Memory B cell (primary cell): ENCODE measurements around the gene CCRL2.

ENCODE experiments used
- ATAC-seq: fragments of 150-1000 bp; cut with Tn5 transposase; 2 replicates; pipeline ENCODE4 v1.10.0; 2021; ENCODE audit warnings: low read depth, mild to moderate bottlenecking, moderate library complexity
- DNase-seq, 2 donors: peaks; one replicate each; pipeline ENCODE4 v3.0.0; 2022; ENCODE audit warnings: low spot score in 2 of 2
- H3K27ac Mint-ChIP-seq: one replicate; pipeline ENCODE4 v1.8.0; 2022; ENCODE audit warnings: mild to moderate bottlenecking, moderate library complexity, mixed read lengths
- H3K27me3 Mint-ChIP-seq: one replicate; pipeline ENCODE4 v1.8.0; 2022; ENCODE audit warnings: mixed read lengths
- H3K36me3 Mint-ChIP-seq: one replicate; pipeline ENCODE4 v1.8.0; 2022; ENCODE audit warnings: mild to moderate bottlenecking, mixed read lengths
- H3K4me1 Mint-ChIP-seq: one replicate; pipeline ENCODE4 v1.8.0; 2022; ENCODE audit warnings: mixed read lengths
- H3K4me3 Mint-ChIP-seq: one replicate; pipeline ENCODE4 v1.8.0; 2022; ENCODE audit warnings: mild to moderate bottlenecking, moderate library complexity, mixed read lengths
- H3K9me3 Mint-ChIP-seq: one replicate; pipeline ENCODE4 v1.8.0; 2022; ENCODE audit warnings: mixed read lengths

The CCRL2 gene

DNA sequence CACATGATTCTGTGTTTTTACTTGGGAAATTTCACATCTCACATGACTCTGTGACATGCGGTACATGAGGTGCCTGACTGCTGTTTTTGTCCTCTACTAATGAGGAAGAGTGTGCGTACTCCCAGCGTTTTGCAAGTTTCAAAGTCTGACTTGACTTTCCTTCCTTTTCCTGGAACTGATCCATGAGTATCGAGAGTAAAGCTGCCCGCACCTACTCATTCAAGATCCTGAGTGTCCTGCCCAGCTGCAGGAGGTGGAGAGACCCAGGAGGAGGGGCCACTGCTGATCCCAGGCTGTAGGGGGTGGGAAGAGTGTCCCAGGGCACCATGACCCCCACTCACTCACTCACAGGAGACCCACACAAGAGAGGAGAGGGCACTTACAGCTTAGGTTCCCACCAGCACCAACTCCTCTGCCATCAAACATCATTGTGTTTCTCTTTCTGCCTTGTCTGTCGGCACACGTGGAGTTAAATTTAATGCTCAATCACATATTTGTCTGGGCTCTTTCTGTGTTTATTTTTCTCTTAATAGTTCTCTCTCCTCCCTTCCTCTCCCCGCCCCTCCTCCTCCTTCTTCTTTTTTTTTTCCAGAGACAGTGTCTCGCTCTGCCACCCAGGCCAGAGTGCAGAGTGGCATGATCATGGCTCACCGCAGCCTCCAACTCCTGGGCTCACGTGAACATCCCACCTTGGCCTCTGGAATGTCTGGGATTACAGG lies 1.6 kb upstream of the CCRL2 start:
- Mint-ChIP-seq H3K36me3 (peaks cover 3% of the 10 kb centered on the region), H3K4me1 (peaks cover 16% of the 10 kb centered on the region), H3K9me3 (no peaks in the 10 kb centered on the region), H3K27ac (no peak overlapping the region), H3K27me3 (no peaks in the 10 kb centered on the region), H3K4me3 (no peak overlapping the region)
- DNase-seq (no peak), ATAC-seq (no peak)

DNA sequence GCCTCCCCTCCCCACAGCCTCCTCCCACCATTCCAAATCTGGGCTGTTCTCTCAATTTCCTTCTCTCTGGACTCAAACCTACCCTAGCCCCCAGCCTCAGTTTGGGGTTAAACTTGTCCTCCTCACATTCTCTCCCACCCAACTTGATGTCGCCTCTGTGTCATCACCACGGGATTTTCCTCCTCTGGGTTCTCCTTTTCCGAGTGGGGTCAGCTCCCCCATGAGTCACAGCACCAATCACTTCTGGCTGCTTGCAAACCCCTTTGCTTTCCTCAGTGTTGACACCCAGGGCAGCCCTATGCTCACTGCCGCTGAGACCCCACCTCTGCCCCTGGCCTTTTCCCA lies 644 bp upstream of the CCRL2 start:
- peaks cover 2% of the 10 kb centered on the region for H3K27me3 Mint-ChIP-seq
- no peaks in the 10 kb centered on the region for H3K9me3 Mint-ChIP-seq
- no peak for DNase-seq
- peak overlapping the region; percentile 83 for H3K4me3 Mint-ChIP-seq
- H3K27ac Mint-ChIP-seq, result peak overlapping the region; percentile 93
- ATAC-seq, result no peak
- H3K4me1 Mint-ChIP-seq, result peaks cover 16% of the 10 kb centered on the region
- H3K36me3 Mint-ChIP-seq, result peaks cover 3% of the 10 kb centered on the region

DNA sequence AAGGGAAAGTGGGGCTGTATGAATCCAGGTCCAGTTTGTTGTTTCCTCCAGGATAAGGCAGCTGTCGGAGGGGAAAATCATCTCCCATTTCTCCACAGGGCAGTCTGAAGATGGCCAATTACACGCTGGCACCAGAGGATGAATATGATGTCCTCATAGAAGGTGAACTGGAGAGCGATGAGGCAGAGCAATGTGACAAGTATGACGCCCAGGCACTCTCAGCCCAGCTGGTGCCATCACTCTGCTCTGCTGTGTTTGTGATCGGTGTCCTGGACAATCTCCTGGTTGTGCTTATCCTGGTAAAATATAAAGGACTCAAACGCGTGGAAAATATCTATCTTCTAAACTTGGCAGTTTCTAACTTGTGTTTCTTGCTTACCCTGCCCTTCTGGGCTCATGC lies 911 bp downstream of the CCRL2 start:
- Mint-ChIP-seq H3K36me3 (peaks cover 3% of the 10 kb centered on the region), H3K4me3 (peak overlapping the region; percentile 57), H3K9me3 (no peaks in the 10 kb centered on the region), H3K27ac (peak overlapping the region; percentile 58), H3K27me3 (peaks cover 2% of the 10 kb centered on the region), H3K4me1 (peaks cover 16% of the 10 kb centered on the region)
- ATAC-seq (no peak), DNase-seq (no peak)

DNA sequence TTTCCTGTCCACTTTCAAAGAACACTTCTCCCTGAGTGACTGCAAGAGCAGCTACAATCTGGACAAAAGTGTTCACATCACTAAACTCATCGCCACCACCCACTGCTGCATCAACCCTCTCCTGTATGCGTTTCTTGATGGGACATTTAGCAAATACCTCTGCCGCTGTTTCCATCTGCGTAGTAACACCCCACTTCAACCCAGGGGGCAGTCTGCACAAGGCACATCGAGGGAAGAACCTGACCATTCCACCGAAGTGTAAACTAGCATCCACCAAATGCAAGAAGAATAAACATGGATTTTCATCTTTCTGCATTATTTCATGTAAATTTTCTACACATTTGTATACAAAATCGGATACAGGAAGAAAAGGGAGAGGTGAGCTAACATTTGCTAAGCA lies 1.8 kb downstream of the CCRL2 start:
- peaks cover 3% of the 10 kb centered on the region for H3K36me3 Mint-ChIP-seq
- peaks cover 2% of the 10 kb centered on the region for H3K27me3 Mint-ChIP-seq
- H3K4me1 Mint-ChIP-seq, result peaks cover 16% of the 10 kb centered on the region
- H3K4me3 Mint-ChIP-seq, result no peak overlapping the region
- no peak for ATAC-seq
- DNase-seq, result no peak
- no peak overlapping the region for H3K27ac Mint-ChIP-seq
- H3K9me3 Mint-ChIP-seq, result no peaks in the 10 kb centered on the region

DNA sequence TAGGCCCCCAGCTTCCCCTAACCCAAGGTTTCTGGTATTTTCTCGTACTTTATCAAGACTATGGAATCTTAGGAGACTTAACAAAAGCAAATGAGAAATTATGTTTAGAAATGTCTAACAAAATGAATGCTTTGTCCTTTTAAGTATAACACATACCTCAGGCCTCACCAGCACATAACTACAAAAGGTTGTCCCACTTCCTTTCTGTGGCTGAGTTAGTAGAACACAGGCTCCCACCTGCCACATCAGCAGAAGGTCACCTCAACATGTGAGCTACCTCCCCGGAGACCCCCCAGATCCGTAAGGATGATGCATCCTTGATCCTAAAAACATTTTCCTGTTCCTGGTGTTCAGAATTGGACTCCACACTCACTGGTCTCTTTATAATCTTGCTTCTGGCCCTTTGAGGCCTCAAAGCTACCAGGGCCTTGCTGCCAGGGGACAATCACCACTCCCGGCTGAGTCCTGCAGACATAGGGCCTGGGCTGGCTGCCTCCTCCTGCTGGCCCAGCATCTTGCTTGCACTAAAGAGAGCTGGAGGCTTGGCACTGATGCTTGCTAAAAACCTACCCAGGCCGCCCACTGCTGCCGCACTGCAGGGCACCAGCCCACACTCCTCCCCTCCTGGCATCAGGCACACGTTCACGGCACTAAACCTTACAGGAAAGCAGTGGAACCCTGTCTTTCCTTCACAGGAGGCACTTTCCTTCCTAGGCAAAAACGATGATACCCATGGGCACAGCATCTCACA lies 2.9 kb downstream of the CCRL2 start:
- no peak overlapping the region for H3K4me3 Mint-ChIP-seq
- ATAC-seq, result no peak
- peaks cover 3% of the 10 kb centered on the region for H3K36me3 Mint-ChIP-seq
- H3K4me1 Mint-ChIP-seq, result peaks cover 16% of the 10 kb centered on the region
- H3K9me3 Mint-ChIP-seq, result no peaks in the 10 kb centered on the region
- no peak overlapping the region for H3K27ac Mint-ChIP-seq
- peaks cover 2% of the 10 kb centered on the region for H3K27me3 Mint-ChIP-seq
- DNase-seq, result no peak

DNA sequence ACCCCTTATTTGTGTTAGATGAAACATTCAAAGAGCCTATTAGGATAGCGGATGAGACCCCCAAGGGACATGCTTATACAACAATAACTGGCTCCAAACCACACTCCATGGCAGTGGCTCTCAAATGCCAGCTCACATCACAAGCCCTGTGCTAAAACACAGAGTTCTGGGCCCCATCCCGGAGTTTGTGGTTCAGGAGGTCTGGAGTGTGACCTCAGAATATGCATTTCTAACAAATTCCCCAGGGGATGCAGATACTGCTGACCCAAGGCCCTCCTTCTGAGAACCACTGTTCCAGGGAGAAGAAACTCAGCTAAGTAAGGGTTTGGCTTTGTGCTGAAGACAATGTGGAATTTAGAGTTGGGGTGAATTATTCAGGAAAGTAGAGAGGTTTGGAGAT lies 3.6 kb downstream of the CCRL2 start:
- no peak overlapping the region for H3K27ac Mint-ChIP-seq
- ATAC-seq, result no peak
- DNase-seq, result no peak
- no peak overlapping the region for H3K4me3 Mint-ChIP-seq
- H3K4me1 Mint-ChIP-seq, result peaks cover 16% of the 10 kb centered on the region
- peaks cover 3% of the 10 kb centered on the region for H3K36me3 Mint-ChIP-seq
- H3K27me3 Mint-ChIP-seq, result peaks cover 2% of the 10 kb centered on the region
- no peaks in the 10 kb centered on the region for H3K9me3 Mint-ChIP-seq

DNA sequence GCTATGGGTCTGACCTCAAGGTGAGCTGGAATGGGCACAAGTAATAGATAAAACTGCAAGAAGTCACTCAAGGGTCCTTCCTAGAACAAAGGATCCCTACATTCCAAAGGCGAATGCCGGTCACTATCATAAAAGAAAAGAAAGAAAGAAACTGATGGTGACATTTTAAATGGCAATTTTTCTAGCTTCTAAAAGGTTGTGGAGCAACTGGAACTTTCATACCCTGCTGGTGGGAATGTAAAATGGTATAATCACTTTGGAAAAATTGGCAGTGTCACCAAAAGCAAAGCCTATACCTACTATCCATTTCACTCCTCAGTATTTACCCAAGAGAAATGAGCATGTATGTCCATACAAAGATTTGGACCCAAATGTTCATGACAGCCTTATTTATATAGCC lies 4.2 kb downstream of the CCRL2 start:
- H3K27ac Mint-ChIP-seq, result no peak overlapping the region

DNA sequence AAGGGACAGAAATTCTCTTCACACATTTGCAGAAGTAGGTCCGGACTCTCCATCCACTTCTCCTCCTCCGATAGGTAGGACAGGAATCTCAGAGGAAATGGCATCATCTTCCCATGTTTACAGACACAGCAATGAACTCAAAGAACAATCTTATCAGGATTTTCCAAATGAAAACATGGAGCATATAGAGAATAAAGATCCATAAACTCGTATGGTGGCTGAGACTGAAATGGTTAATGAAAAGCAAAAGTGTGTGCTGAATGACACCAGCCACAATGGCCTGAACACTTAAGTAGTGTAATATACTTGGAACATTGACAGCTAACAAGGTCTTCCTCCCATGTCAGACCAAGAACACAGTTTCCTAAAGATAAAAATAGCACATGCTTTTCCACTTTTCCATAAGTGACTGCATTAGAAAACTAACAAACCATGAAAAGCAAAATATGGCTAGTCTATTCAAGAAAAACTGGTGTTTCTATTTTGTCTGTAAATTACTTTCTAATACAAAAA lies 5.8 kb downstream of the CCRL2 start:
- Mint-ChIP-seq H3K27ac (peak overlapping the region; percentile 2), H3K4me1 (peaks cover 6% of the 10 kb centered on the region), H3K9me3 (no peaks in the 10 kb centered on the region), H3K4me3 (no peak overlapping the region), H3K36me3 (peaks cover 3% of the 10 kb centered on the region), H3K27me3 (peaks cover 2% of the 10 kb centered on the region)
- DNase-seq (no peak), ATAC-seq (no peak)

More for the DNA sequence above, 4.2 kb downstream of the CCRL2 start:
- ATAC-seq, result no peak
- DNase-seq, result no peak
- no peak overlapping the region for H3K4me3 Mint-ChIP-seq
- peaks cover 14% of the 10 kb centered on the region for H3K4me1 Mint-ChIP-seq
- H3K27me3 Mint-ChIP-seq, result peaks cover 2% of the 10 kb centered on the region
- no peaks in the 10 kb centered on the region for H3K9me3 Mint-ChIP-seq
- peaks cover 3% of the 10 kb centered on the region for H3K36me3 Mint-ChIP-seq

DNA sequence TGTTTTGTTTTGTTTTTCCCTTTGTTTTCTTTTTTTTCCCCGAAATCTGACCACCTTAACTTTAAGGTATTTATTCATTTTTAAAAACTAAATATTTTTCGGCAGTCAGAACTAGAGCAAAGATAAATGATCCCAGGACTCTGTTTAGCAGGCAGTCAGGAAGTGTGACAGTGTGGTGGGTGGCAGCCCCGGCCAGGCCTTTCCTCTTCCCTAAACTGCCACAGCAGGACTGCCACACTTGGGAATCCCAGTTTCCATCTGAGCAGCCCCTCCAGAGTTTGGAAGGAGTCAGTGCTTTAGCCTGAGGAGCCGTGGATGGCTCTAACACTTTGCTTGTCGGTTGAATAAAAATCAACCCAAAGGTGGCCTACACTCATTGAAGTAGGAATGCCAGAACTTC lies 6.9 kb downstream of the CCRL2 start:
- Mint-ChIP-seq H3K27me3 (peaks cover 2% of the 10 kb centered on the region), H3K4me3 (no peak overlapping the region), H3K9me3 (no peaks in the 10 kb centered on the region)

DNA sequence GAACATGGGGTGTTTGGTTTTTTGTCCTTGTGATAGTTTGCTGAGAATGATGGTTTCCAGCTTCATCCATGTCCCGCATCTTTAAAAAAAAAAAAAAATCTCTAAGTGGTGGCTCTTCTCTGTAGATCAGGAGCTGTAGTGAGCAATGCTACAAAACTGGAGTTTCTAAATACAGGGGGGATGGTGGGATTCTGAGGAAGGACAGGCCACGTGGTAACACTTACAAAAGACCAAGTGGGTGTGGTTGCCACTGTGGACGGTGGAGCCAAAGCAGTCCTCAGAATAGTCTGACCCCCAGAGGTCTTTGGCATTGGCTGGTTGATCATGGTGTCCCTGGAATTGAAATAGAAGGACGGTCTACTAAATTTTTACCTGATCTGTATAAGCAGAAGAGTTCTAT lies 7.7 kb downstream of the CCRL2 start:
- H3K4me1 Mint-ChIP-seq, result peaks cover 2% of the 10 kb centered on the region
- H3K36me3 Mint-ChIP-seq, result no peaks in the 10 kb centered on the region
- H3K4me3 Mint-ChIP-seq, result no peak overlapping the region
- H3K27ac Mint-ChIP-seq, result no peak overlapping the region
- ATAC-seq, result no peak
- peaks cover 2% of the 10 kb centered on the region for H3K27me3 Mint-ChIP-seq
- DNase-seq, result no peak
- no peaks in the 10 kb centered on the region for H3K9me3 Mint-ChIP-seq

More for the DNA sequence above, 6.9 kb downstream of the CCRL2 start:
- ATAC-seq (no peak), DNase-seq (no peak)
- peaks cover 2% of the 10 kb centered on the region for H3K4me1 Mint-ChIP-seq
- no peaks in the 10 kb centered on the region for H3K36me3 Mint-ChIP-seq
- H3K27ac Mint-ChIP-seq, result no peak overlapping the region

DNA sequence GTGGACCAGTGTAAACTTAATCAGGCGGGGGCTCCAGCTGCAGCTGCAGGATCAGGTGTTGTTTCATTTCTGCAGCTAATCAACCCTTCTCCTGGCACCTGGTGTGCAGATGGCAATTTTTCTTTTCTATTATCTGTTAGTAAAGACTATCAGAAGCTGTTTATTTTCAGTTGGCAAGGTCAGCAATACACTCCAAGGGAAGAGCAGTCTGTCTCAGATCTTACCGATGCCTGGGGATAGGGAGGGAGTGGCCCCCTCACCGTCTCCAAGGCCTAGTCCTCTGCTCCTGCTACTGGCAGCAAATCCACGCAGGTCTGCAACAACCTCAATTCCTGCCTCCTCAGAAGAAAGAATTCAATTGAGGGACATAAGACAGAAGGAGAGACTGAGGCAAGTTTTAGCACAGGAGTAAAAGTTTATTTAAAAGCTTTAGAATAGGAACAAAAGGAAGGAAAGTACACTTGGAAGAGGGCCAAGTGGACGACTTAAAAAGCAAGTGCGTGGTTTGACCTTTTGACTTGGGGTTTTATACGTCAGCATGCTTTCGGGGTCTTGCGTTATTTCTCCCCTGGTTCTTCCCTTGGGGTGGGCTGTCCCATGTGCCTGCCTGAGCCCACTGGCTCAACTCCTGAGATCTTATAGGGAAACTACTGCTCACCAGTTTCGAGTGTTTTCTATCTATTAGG lies 9.2 kb downstream of the CCRL2 start:
- H3K36me3 Mint-ChIP-seq, result no peaks in the 10 kb centered on the region
- H3K9me3 Mint-ChIP-seq, result no peaks in the 10 kb centered on the region
- no peak overlapping the region for H3K4me3 Mint-ChIP-seq
- no peaks in the 10 kb centered on the region for H3K27me3 Mint-ChIP-seq
- peaks cover 2% of the 10 kb centered on the region for H3K4me1 Mint-ChIP-seq
- ATAC-seq (no peak), DNase-seq (no peak)
- H3K27ac Mint-ChIP-seq, result no peak overlapping the region

DNA sequence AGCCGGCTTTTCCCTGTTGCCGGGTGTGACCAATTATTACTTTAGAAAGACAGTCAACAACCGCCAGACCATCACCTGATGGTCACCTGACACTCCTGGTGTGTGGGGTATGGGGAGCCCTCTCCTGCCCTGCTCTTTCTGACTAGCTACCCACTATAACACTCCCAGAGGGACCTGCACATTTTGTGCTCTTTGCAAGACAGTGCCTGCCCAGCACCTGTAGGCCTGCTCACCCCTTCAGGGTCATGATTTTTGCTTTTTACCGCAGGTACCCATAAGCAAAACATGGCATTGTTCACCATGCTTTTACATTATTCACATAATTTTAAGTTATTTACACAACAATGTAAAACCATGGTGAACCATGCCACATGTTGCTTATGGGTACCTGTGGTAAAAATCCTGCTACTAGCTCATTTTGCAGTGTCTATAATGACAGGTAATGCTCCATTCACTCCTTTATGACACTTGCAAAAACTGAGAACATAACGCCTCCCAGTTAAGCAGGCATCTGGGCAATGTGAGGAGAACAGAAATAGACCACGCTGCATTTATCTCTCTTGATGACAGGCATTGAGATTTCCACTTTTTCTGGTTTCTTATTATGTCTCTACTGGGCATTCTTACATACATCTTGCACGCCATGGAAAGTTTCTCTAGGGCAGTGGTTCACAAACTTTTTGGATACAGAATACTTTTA lies 9.9 kb downstream of the CCRL2 start:
- no peak overlapping the region for H3K27ac Mint-ChIP-seq
- H3K4me1 Mint-ChIP-seq, result peaks cover 2% of the 10 kb centered on the region
- DNase-seq, result no peak
- no peak overlapping the region for H3K4me3 Mint-ChIP-seq
- no peaks in the 10 kb centered on the region for H3K27me3 Mint-ChIP-seq
- no peak for ATAC-seq
- no peaks in the 10 kb centered on the region for H3K36me3 Mint-ChIP-seq
- no peaks in the 10 kb centered on the region for H3K9me3 Mint-ChIP-seq

DNA sequence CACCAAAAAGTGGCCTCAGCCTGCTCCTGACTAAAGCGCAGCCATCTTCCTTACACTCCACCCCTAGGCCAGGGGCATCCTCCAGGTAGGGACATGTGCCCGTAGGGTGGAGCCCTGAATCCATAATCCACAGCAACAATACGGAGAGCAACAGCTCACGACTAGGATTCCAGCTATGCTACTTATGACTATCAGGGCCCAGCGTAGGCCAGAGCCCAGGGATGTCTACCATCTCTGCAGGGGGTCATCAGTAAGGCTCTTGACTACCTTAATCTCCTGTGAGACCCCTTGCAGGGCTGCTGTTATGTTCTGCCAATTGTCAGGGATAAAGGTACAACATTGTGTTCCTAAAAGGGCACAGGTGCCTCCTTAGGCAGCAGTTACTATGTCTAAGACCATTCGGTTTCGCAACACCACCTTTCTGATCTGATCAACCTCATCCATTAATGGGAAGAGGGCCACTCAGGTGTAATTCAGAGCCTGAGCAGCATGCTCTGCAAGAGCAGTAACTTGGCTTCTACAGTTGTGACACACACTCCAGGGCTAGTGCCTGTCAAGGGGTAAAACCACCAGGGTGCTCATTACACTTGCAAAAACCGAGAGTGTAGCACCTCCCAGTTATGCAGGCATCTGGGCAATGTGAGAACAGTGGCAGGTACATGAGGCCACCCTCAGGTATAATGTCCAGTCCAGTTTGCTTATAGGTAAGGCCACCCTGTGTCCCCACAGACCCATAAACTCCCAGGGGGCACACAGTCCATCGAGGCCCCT lies 11.0 kb downstream of the CCRL2 start:
- Mint-ChIP-seq H3K27me3 (no peaks in the 10 kb centered on the region), H3K27ac (no peak overlapping the region), H3K36me3 (no peaks in the 10 kb centered on the region), H3K9me3 (no peaks in the 10 kb centered on the region), H3K4me3 (no peak overlapping the region), H3K4me1 (peaks cover 2% of the 10 kb centered on the region)
- DNase-seq (no peak), ATAC-seq (no peak)
